PC-3 (cell line): Measurements from ENCODE around the gene JMJD7. TPM values are rescaled to one million over a fixed set of nuclear protein-coding genes. Genes with fewer than 3 reads are reported as not detected.

Experiments
- ATAC-seq: fragments of 200-7000 bp; cut with Tn5 transposase; 2 replicates; pipeline ENCODE4 v1.9.1; 2020; ENCODE audit warnings: mild to moderate bottlenecking, moderate library complexity
- BruUV-seq: library from RNA; stranded (reverse); fragments of 400-500 nt; replicated peaks from 2 replicates; lab custom pipeline; 2021; lab: Mats Ljungman, UMichigan
- CTCF ChIA-PET: fragments of 300-600 bp; sonication (Branson Sonifier 250); formaldehyde crosslinking; loops from one replicate; lab custom pipeline; 2022; ENCODE audit warnings: antibody characterized with exemption; lab: Charles Lee
- POLR2A ChIA-PET: fragments of 300-600 bp; sonication (Branson Sonifier 250); formaldehyde crosslinking; loops from one replicate; lab custom pipeline; 2022; ENCODE audit warnings: antibody characterized with exemption; ENCODE audit not compliant: unreplicated experiment; lab: Charles Lee
- DNase-seq: peaks from one replicate; pipeline ENCODE4 v3.0.0-alpha.2; 2015
- H2AFZ ChIP-seq: fragments of 300-600 bp; sonication (generic); 2 replicates; pipeline ENCODE4 v1.6.0; 2016; ENCODE audit warnings: antibody characterized with exemption, low read length
- H3F3A ChIP-seq: fragments of 300-600 bp; sonication (generic); one replicate; pipeline ENCODE4 v1.6.0; 2017; ENCODE audit warnings: antibody characterized with exemption, low read length, control low read depth, mild to moderate bottlenecking; ENCODE audit not compliant: unreplicated experiment
- H3K27ac ChIP-seq: fragments of 300-600 bp; sonication (generic); 2 replicates; pipeline ENCODE4 v1.5.1; 2016; ENCODE audit warnings: mild to moderate bottlenecking, low read length
- H3K27me3 ChIP-seq: fragments of 300-600 bp; sonication (generic); 2 replicates; pipeline ENCODE4 v1.6.1; 2016; ENCODE audit warnings: low read length, mixed read lengths
- H3K36me3 ChIP-seq: fragments of 300-600 bp; sonication (generic); 2 replicates; pipeline ENCODE4 v1.6.1; 2016; ENCODE audit warnings: low read depth, mixed run types, low read length, mixed read lengths
- H3K4me1 ChIP-seq: fragments of 300-600 bp; sonication (generic); 2 replicates; pipeline ENCODE4 v1.5.1; 2016; ENCODE audit warnings: low read length; ENCODE audit not compliant: insufficient read depth
- H3K4me2 ChIP-seq: fragments of 300-600 bp; sonication (generic); 2 replicates; pipeline ENCODE4 v1.6.0; 2016; ENCODE audit warnings: low read length
- H3K4me3 ChIP-seq: fragments of 300-600 bp; sonication (generic); 2 replicates; pipeline ENCODE4 v1.5.1; 2016; ENCODE audit warnings: mild to moderate bottlenecking, low read length, mixed read lengths
- H3K79me2 ChIP-seq: fragments of 300-600 bp; sonication (generic); 2 replicates; pipeline ENCODE4 v1.6.1; 2017; ENCODE audit warnings: low read length, mixed read lengths
- H3K9ac ChIP-seq: fragments of 300-600 bp; sonication (generic); 2 replicates; pipeline ENCODE4 v1.6.0; 2016; ENCODE audit warnings: mild to moderate bottlenecking, low read length
- H3K9me2 ChIP-seq: fragments of 300-600 bp; sonication (generic); replicated peaks from 2 replicates; pipeline ENCODE4 v1.6.1; 2016; ENCODE audit warnings: mixed run types, low read length, mixed read lengths
- H3K9me3 ChIP-seq: fragments of 300-600 bp; sonication (generic); 2 replicates; pipeline ENCODE4 v1.6.1; 2016; ENCODE audit warnings: low read length, mixed read lengths
- H4K20me1 ChIP-seq: fragments of 300-600 bp; sonication (generic); 2 replicates; pipeline ENCODE4 v1.6.1; 2016; ENCODE audit warnings: low read length, mixed read lengths
- EZH2 ChIP-seq: fragments of 300-600 bp; sonication (generic); IDR thresholded peaks from one replicate; pipeline ENCODE4 v1.6.1; 2017; ENCODE audit warnings: antibody characterized with exemption, mild to moderate bottlenecking, low read length; ENCODE audit not compliant: unreplicated experiment
- EZH2phosphoT487 ChIP-seq: fragments of 300-600 bp; sonication (generic); IDR thresholded peaks from 2 replicates; pipeline ENCODE4 v1.6.1; 2018; ENCODE audit warnings: mild to moderate bottlenecking, antibody characterized with exemption, low read length, borderline replicate concordance
- intact Hi-C: fragments of 100-400 bp; cut with micrococcal nuclease; formaldehyde crosslinking; loops from 2 replicates; pipeline ENCODE4 v1.9.0; 2023
- total RNA-seq: library from RNA; depleted of rRNA; stranded (reverse); fragments of >200 nt; gene quantifications from 2 replicates; pipeline ENCODE4 v1.2.3, GENCODE V29; 2014
- TF ChIP-seq, protein P1 (sequence below): fragments of 300-600 bp; sonication (generic); conservative IDR thresholded peaks from 2 replicates; pipeline ENCODE4 v1.5.1; 2017; ENCODE audit warnings: antibody characterized with exemption, low read depth, mild to moderate bottlenecking, low read length

The JMJD7 gene
- total RNA-seq, 1 experiment from 2014 or later = 13.7 TPM

DNA sequence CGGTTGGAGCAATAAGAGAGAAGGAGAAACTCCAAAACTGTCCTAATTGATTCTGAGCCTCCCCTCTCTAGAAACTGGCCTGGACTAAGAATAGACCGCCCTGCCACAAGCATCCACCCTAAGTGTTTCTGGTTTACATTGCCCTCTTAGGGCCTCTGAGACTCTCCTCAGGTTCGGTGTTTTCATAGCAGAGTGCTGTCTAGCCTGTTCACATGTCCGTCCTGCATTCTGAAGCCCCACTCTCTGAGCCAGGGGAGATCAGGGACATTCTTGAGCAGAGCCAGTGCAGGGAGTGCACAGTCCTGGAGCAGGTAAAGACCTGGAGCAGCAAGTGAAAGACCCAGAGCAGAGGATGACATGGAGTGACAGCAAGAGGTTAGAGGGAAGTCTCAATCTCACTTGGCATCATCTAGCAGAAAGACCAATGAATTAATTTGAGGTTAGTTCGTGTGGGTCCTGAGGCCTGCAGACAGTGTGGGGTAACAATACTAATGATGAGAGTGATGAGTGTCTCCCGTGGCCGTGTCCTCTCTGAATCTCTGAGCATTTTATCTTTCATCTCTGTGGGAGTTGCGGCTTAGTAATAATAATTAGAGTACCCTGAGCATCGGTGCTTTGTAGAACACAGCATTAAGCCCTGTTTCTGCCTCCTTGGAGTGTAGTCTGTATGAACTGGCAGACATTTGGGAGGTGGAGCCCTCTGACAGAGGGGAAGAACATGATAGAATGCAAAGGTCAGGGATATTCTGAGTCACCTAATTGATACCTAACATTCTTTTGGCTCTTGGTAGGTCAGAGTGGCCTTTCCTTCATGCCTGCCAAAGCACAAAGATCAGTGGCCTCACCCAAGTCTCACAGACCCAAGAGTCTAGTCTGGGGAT, 29.0 kb upstream of the JMJD7 start:
- TF ChIP-seq EZH2 (no peak), EZH2phosphoT487 (no peak)
- TF ChIP-seq, protein P1, sequence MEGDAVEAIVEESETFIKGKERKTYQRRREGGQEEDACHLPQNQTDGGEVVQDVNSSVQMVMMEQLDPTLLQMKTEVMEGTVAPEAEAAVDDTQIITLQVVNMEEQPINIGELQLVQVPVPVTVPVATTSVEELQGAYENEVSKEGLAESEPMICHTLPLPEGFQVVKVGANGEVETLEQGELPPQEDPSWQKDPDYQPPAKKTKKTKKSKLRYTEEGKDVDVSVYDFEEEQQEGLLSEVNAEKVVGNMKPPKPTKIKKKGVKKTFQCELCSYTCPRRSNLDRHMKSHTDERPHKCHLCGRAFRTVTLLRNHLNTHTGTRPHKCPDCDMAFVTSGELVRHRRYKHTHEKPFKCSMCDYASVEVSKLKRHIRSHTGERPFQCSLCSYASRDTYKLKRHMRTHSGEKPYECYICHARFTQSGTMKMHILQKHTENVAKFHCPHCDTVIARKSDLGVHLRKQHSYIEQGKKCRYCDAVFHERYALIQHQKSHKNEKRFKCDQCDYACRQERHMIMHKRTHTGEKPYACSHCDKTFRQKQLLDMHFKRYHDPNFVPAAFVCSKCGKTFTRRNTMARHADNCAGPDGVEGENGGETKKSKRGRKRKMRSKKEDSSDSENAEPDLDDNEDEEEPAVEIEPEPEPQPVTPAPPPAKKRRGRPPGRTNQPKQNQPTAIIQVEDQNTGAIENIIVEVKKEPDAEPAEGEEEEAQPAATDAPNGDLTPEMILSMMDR = no peak
- no peak overlapping the region for H3K27ac ChIP-seq
- intact Hi-C loops = no loop called here

DNA sequence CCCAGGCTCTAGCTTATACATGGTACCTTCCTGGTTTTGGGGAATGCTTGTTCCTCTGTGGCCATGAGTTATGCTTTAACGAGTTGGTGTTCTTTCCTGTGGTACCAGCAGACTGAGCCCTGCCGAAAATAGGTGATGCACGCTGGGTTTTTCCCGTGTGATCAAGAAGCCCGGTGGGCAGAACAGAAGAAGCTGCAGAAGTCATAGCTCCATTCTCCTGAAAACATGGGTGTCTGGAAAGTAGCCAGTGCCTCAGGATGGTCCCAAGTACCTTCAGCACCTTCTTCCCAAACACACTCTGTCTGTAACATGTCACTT, 28.4 kb upstream of the JMJD7 start:
- no TSS peak for BruUV-seq
- Histone ChIP-seq H3K4me1 (peaks cover 59% of the 10 kb centered on the region), H3F3A (peaks cover 14% of the 10 kb centered on the region), H3K9ac (no peak overlapping the region), H3K36me3 (peaks cover 10% of the 10 kb centered on the region), H3K4me2 (peak overlapping the region; percentile 27; the same call in 1 of the 2 replicates), H3K4me3 (no peak overlapping the region), H3K27ac (no peak overlapping the region), H3K9me3 (no peaks in the 10 kb centered on the region), H3K79me2 (peaks cover 46% of the 10 kb centered on the region), H4K20me1 (no peaks in the 10 kb centered on the region), H3K27me3 (no peaks in the 10 kb centered on the region), H3K9me2 (no peaks in the 10 kb centered on the region), H2AFZ (no peak overlapping the region)
- ATAC-seq (no peak), DNase-seq (no peak)
- POLR2A ChIA-PET = no interaction called here
- intact Hi-C loops = no loop called here
- CTCF ChIA-PET = no interaction called here
- TF ChIP-seq, protein P1 = no peak

More for the DNA sequence above, 29.0 kb upstream of the JMJD7 start:
- Histone ChIP-seq H3K4me1 (peaks cover 60% of the 10 kb centered on the region), H3K9me2 (no peaks in the 10 kb centered on the region), H4K20me1 (no peaks in the 10 kb centered on the region), H3K9ac (no peak overlapping the region), H3K4me2 (peak overlapping the region; percentile 27; the same call in 1 of the 2 replicates), H3K27me3 (no peaks in the 10 kb centered on the region), H2AFZ (no peak overlapping the region), H3K9me3 (no peaks in the 10 kb centered on the region), H3F3A (peaks cover 14% of the 10 kb centered on the region), H3K36me3 (peaks cover 10% of the 10 kb centered on the region), H3K79me2 (peaks cover 50% of the 10 kb centered on the region), H3K4me3 (no peak overlapping the region)
- no TSS peak for BruUV-seq
- ChIA-PET POLR2A (no interaction called here), CTCF (no interaction called here)
- peak; percentile 46 for DNase-seq
- ATAC-seq = no peak

DNA sequence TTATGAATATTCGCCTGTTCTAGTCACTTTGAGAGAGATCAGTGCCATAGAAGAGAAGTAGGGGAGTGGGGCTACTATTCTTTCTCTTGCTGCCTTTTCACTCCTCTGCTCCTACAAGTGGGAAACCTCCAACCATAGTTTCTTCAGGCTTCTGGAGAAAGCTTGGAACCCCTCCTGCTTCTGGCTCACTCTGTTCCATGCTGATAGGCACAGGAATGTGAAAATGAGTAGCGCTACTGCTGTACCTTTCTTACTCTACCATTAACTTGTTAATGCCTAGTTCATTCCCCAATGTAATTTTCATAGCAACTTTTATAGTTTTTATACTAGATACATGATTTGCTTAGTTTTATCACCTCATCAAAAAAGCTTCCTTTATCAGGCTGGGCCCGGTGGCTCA, 26.7 kb upstream of the JMJD7 start:
- intact Hi-C loops = no loop called here
- ATAC-seq = no peak
- BruUV-seq = no TSS peak
- Histone ChIP-seq H3K36me3 (peaks cover 10% of the 10 kb centered on the region), H3K4me1 (peaks cover 56% of the 10 kb centered on the region), H3K9ac (peak overlapping the region; percentile 38; the same call in 1 of the 2 replicates), H4K20me1 (no peaks in the 10 kb centered on the region), H3K9me2 (no peaks in the 10 kb centered on the region), H3K79me2 (peaks cover 37% of the 10 kb centered on the region), H3K4me3 (no peak overlapping the region), H3K27ac (peak overlapping the region; percentile 86), H3K4me2 (peak overlapping the region; percentile 72), H3K9me3 (no peaks in the 10 kb centered on the region), H3K27me3 (no peaks in the 10 kb centered on the region), H3F3A (peaks cover 14% of the 10 kb centered on the region), H2AFZ (no peak overlapping the region)
- POLR2A ChIA-PET = interaction anchor here (1.3 kb wide), 1 partner anchor 27 kb away, joined by 9 read pairs; the partner anchor contains the start of gene MAPKBP1
- no peak for DNase-seq
- CTCF ChIA-PET = interaction anchor here (0.9 to 1.2 kb wide), 2 partner anchors 27 to 28 kb away, joined by 3 to 10 read pairs; partner anchors contain the start of gene MAPKBP1
- TF ChIP-seq EZH2phosphoT487 (no peak), EZH2 (no peak)
- TF ChIP-seq, protein P1 = no peak
